GM11168 (cell line): ENCODE results near the gene PDLIM4.

Experiments
- in situ Hi-C: fragments of 300-500 bp; cut with MboI; formaldehyde crosslinking; loops from one replicate; pipeline ENCODE4 v1.12.0; 2022; ENCODE audit warnings: low sequenced_read_pairs; ENCODE audit not compliant: unreplicated experiment

Gene PDLIM4

DNA sequence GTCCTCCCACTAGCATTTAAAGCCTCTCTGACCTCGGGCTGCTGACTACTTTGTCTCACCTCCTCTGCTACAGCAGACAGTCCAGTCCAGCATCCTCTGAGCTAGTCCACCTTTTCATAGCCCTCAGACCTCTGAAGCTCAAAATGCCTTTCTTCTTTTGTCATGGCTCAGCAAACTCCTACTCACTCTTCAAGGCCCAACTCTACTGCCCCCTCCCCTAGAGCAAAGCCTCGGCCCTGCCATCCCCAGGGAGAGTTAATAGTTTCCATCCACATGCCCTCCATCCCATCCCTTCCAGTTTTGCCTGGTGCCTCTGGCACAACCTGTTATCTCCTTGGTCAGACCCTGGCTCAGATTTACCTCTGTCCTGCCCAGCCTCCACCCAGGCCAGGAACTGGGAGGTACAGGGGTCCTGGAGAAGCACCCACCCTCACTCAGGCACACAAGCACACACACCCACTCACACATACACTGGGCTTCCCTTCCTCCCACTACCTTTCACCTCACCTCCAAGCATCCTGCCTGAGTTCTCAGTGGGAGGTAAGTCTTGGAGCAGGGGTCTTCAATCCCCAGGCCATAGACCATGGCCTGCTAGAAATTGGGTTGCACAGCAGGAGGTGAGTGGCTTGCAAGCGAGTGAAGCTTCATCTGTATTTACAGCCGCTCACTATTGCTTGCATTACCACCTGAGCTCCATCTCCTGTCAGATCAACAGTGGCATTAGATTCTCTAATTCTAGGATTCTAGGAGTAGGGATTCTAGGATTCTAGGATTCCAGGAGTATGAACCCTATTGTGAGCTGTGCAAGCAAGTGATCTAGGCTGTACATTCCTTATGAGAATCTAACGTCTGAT is 18.1 kb downstream of the PDLIM4 start:
- in situ Hi-C loops: no loop called here

GRCh38 chr5:132277256-132277655 is 19.8 kb downstream of the PDLIM4 start:
- in situ Hi-C loops: no loop called here

DNA sequence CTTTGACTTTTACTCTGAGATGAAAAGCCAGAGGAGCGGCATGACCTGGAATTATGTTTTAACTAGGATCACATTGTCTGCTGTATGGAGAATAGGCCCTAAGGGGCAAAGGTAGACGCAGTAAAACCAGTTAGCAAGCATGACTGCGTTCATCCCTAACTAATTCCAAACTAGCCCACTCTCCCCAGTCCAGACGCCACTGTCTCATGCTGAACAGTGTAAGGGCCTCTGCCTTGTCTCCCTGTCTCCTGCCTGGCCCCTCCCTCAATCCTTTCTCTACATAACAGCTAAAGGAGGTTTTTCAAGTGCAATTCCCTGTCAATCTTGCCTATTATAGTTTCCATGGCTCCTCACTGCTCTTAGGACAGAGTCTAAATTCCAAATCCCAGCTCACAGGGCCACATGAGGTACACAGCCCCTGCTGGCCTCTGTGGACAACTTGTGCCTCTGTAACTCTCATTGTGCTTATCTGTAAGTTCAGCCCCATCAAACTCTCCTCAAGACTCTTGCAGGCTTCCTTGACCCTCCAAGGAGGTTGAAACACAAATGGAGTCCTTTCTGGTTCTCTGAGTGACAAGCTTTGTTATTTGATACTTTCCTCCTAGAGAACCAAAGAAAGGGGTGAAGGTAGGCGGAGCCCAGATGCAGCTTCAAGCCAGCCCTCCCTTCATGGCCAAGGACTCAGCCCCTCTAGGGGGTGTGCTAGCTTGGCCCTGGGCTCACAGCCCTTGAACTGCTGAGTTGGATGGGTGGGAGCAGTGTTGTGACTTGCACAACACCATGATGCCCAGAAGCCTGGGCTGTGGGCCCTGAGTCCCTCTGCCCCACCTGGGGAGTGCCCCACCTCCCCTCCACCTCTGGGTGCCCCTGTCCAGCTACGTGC is 20.7 kb downstream of the PDLIM4 start:
- in situ Hi-C loops: no loop called here

- in situ Hi-C loops: no loop called here
These were observed 22.3 kb downstream of the PDLIM4 start for GRCh38 chr5:132279801-132280200.

GRCh38 chr5:132280371-132281240 is 23.1 kb downstream of the PDLIM4 start:
- in situ Hi-C loops: no loop called here

DNA sequence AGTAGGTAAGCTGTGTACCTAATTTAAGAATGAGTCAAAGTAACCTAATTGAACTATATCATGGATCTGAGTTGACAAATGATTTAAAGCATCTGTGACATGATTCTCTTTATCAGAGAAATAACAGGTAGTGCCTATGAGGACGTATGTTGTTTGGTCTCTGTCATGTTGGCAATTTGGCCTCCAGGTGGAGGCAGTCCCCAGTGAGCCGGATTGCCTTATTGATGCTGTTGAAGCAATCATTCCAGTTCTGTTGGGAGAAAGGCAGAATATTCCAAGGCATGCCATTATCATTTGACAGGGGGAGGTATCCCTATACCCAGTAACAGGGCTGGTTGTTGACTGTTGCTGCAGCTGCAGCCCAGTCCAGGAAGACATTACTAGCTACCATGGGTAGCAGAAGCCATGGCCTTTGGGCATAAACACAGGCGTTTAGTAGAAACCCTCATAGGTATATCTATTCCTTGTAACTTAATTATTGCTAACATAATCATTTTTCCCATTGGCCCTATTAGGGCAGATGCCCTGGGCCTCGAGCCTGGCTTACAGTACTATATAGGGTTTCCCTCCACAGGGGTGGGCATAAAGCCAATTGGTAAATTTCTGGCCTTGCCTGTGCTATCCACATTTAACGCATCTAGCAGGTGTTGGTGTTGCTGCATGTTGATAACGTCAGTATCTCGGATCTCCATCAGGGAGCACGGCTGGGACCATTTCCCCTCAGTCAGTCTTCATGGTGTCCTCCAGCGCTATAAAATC is 24.5 kb downstream of the PDLIM4 start:
- in situ Hi-C loops: no loop called here

DNA sequence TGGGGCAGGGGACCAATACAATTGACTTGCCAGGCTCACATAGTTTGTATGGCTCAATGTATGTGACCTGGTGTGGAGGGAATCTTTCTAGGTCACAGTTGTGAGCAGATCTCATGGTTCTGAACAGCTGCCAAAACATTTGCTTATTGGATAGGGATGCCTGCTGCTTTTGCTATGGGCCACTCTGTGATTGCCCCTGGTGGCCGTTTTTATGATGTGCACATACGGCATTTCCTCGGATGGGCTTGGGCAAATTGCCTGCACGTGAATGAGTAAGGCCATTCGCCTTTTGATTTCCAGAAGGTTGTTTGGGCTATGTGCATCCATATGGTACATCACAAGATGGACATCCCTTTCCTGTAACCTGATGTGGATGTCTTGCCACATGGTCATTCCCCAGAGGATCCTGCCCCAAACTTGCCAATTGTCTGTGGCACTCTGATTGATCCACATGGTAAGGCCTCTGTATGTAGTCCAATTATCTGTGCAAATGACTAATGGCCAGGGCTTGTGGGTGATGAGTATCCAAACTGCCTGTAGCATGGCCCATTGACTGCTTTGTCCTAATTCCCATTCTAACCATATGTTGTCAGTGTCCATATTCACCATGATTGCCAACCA is 26.0 kb downstream of the PDLIM4 start:
- in situ Hi-C loops: no loop called here

- in situ Hi-C loops: no loop called here
These were observed 31.6 kb downstream of the PDLIM4 start for GRCh38 chr5:132289097-132289496.

DNA sequence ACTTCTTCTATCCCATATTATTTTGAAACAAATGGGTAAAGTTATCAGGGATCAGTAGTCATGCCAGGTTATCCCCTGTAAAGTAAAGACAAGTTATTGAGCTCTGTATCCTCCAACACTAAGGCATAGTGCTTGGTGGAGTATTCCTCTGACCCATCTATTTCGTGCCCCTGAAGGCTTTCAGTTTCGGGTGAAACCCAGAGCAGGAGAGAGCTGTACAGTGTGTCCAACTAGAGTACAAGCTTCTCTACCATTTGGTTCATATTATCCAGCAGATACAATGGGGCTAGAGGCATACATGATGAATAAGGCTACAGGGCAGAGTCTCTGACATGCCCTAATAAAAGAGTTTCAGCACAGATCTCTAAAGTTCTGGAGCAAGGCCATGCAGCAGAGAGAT is 33.5 kb downstream of the PDLIM4 start:
- in situ Hi-C loops: no loop called here

GRCh38 chr5:132293066-132293991 is 35.8 kb downstream of the PDLIM4 start:
- in situ Hi-C loops: no loop called here

GRCh38 chr5:132293992-132294727 is 36.7 kb downstream of the PDLIM4 start, which contains the start of gene SLC22A4:
Gene SLC22A4, plus strand, starts transcription at chr5:132294394. Its CDS starts 223 bp downstream, at chr5:132294617.
- in situ Hi-C loops: no loop called here

DNA sequence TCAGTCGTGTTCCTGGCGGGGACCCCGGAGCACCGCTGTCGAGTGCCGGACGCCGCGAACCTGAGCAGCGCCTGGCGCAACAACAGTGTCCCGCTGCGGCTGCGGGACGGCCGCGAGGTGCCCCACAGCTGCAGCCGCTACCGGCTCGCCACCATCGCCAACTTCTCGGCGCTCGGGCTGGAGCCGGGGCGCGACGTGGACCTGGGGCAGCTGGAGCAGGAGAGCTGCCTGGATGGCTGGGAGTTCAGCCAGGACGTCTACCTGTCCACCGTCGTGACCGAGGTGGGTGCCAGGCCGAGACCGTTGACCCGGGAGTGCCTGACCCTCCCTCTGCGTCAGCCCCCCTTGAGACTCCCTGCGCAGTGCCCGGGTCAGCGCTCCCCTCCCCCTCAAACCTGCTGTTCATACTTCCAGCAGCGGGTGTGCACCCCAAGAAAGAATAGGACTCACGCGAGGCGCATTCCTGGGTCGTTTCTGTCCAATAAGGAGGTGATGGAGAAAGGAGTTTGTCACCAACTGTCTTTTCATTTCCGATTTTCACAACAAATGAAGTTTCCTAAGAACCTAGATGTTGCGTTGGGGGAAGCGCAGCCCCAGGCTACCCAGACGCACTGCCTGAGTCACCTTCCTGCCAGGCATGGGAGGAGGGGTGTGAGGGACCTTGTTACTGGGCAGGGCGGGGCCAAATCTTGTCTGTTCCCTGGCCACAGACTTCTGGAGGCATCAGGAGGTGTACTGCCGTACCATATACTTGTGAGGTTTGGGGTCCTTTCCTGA is 37.4 kb downstream of the PDLIM4 start:
- in situ Hi-C loops: no loop called here

GRCh38 chr5:132295505-132296411 is 38.3 kb downstream of the PDLIM4 start:
- in situ Hi-C loops: no loop called here

- in situ Hi-C loops: no loop called here
These were observed 39.0 kb downstream of the PDLIM4 start for GRCh38 chr5:132296412-132297016.

DNA sequence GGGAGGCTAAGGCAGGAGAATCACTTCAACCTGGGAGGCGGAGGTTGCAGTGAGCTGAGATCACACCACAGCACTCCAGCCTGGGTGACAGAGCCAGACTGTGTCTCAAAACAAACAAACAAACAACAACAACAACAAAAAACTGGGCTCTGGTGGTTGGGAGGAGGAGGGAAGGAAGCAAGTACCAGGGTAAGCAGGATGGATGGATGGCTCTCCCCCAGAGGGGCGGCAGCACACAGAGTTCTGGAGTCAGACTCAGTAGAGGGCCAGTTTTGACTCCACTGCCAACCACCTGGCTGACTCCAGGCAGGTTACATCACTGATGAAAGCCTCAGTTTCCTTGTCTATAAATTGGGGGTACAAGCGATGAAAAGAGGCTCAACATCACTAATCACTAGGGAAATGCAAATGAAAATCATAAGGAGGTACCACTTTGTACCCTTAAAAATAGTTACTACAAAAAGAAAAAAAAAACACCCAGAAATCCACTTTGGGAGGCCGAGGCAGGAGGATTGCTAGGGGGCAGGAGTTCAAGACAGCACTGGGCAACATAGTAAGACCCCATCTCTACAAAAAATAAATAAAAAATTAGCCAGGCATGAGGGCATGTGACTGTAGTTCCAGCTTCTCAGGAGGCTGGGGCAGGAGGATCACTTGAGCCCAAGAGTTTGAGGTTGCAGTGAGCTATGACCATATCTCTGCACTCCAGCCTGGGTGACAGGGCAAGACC is 39.9 kb downstream of the PDLIM4 start:
- in situ Hi-C loops: no loop called here
